ENCODE results near the gene PYGM.

PYGM gene

DNA sequence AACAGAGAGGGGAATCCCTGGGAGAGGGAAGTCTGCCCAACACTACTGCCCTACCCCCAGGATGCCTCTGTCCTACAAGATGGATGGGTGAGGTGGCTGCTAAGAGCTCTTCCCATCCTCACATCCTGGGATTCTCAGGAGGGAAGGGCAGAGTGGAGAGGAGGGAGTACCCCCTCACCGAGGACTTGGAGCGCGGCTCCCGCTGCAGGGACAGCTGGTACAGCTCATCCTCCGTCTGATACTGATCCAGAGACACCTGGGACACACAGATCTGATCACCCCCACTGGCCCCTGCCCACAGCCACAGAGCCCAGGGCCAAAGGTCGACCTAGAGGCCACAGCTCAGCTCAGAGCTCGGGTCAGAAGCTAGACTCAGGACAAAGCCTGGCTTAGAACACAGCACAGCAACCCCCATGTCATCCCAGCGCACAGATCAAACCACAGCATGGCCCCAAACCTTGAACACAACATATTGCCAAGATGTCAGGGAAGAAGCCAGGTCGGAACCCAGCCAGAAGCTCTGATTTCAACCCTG, 24.0 kb downstream of the PYGM start:
- DNase-seq (ENCODE audit: low read depth) = no peak

DNA sequence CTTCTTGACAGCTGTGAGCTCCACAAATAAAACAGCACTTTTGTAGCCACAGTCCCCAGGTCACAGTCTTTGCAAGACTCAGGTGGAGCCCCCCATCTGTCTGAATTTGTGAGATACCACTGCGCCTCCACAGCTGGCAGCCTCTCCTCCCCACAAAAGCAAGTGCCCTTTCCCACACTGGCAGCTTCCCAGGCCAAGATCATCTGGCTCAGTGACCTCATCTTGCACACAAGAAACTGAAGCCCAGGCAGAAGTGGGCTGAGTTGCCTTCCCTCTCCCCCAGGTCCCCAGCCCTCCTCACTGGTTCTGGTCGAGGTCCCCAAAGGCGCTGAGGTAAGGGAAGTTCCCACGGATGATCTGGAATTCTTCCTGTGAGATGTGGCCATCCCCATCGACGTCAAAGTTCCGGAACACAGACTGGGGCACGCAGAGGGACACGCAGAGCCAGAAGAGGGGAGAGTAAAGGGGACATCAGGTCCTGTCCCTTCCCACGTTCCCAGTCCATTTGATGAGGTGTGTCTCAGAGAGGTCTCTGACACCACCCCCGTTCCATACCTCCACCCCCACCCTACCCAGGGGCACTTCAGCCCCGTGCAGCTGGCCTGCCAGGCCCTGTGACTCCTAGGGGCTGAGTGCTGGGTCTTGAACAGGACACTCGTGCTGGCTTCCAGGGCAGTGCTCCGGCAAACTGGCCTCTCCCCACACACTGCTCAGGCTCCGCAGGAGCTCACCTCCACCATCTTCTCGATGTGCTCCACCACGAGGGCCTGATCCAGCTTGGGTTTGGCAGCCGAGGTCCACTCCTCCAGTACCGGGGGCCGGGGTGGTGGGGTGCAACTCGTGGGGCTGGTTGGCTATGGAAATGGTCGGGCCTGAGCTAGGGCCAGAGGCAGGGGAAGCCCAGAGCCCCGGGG, 24.7 kb downstream of the PYGM start:
- DNase-seq (ENCODE audit: low read depth) = no peak

DNA sequence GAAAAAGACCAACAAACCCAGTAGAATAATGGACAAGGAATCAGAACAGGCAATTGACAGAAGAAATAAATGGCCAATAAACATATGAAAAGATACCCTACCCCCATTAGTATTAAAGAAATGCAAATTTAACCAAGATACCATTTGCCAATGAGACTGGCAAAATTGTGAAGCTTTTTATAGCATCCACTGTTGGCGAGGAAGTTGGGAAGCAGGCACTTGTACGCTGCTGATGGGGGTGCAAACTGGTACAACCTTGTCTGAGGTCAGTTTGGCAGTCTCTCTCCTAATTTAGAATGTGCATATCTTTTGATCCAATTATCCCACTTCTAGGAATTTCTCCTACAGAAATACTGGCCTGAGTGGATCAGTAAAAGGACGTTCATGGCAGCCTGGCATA, 28.2 kb downstream of the PYGM start:
- no peak for DNase-seq (ENCODE audit: low read depth)

DNA sequence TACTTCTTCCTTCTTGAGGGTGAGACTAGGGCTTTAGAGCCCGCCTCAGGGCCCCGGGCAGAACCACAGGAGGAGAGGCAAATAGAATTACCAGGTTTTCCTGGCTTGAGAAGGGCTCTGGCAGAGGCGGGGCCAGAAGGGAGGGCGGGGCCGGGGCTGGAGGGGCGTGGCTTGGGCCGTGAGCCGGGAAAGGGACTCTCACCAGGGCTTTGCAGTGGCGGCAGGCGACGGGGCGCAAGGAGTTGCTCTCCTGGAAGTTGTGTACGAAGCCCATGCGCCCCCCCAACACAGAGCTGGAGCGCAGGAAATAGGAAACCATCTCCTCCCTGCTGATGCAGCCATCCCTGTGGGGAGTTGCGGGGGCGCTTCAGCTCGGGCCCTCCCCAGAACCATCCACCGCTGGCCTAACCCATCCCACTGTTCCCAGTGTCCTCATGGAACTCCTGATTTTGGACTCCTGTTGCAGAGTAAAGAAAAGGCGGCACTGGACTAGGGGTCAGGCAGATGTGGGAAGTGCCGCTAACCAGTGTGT, 29.9 kb downstream of the PYGM start:
- no peak for DNase-seq (ENCODE audit: low read depth)

DNA sequence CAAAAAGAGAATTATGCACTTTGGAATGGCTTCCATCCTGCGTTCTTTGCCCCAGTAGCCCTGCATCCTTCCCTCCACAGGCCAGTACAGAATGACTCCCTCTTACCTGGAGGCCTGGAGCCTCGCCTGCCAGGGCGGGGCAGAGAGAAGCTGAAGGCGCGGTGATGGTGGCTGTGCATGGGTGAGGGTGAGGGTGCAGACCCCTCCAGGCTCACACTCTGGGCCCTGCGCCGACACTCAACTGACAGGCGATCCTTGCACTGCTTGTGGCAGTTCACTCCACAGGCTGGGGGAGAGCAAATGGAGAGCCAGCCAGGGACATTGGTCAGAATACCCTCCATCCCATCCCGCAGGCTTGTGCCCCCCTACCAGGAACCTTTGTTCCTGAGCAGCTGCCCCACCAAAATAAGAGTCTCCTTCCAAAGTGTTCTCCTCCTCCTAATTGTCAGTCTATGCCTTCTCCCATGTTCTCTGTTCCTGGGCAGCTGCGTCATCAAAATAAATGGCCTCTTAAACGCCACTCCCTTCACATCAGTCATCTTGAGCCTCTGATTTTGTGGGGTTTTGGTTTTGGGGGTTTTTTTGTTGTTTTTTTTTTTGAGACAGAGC, 30.9 kb downstream of the PYGM start:
- DNase-seq (ENCODE audit: low read depth) = no peak

DNA sequence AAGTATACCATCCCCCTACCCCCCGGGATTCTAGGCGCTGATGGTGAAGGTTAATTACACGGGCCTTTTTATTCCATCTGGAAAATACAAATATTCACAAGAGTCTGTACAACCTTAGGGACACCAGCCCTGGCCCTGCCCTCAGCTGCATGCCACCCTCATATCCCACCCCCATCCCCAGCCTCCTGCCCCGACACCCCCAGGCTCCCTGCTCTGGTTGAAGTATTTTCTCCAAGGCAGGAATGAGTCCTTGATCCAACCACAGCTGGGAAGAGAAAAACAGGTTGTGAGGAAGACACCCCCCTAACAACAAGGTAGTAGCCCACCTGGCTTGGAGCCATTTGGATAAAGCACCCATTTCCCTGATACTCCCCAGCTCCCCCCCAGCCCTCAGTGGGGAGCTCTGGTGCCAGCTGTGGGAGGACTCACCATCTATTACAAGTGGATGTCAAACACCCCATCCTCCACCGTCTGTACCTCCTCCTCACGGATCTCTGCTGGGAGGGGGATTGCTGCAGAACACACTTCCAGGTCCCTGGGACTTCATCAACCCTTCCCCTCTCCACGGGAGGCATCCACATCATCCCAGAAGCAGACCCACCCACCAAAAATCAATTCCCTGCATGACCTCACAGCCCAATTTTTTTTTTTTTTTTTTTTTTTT, 32.8 kb downstream of the PYGM start:
- DNase-seq (ENCODE audit: low read depth) = no peak

DNA sequence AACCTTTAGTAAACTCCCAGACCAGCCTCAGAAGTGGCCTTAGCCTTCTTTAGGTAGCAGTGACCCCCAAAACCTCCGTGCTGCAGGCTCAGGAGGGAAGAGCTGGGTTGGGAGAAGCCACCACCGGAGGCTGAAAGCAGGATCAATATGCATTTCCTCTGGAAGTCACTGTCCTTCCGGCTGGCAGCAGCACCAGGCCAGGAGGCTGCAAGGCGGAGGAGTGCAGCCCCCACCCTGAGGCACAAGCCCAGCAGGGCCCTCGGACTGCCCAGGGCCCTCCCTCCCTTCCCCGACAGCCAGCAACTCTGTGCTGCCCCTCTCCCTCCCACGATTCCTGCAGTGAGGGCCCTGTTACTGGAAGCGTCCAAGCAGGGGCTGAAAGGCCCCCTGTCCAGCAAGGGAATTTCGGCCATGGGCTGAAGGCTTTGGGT, 33.5 kb downstream of the PYGM start:
- no peak for DNase-seq (ENCODE audit: low read depth)

DNA sequence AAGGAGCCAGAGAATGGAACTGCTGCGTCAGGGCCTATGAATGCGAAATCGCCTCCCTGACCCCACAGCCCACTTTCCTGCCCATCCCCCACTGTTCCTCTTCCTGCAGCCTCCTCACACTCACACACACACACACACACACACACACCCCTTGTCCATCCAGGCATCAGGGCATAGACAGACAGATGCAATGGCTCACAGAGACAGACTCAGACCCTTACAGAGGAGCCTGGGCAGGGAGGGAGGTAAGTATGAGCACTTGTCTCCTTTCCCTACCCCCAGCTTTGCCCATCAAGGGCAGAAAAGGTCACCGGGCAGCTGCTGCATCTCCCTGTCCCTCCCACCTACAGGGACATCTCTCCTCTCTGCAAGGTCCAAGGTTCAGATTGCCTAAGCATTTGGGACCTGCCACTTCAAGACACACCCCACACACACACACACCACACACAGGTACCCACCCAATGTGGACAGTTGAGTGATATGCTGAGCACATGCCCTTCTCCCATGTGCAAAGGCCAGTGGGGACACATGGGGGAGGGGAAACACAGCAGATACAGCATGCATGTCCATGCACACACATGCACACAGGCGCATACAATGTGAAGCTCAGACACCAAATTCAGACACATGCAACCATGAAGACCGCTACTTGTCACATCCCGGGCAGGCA, 34.8 kb downstream of the PYGM start:
- DNase-seq (ENCODE audit: low read depth) = no peak

DNA sequence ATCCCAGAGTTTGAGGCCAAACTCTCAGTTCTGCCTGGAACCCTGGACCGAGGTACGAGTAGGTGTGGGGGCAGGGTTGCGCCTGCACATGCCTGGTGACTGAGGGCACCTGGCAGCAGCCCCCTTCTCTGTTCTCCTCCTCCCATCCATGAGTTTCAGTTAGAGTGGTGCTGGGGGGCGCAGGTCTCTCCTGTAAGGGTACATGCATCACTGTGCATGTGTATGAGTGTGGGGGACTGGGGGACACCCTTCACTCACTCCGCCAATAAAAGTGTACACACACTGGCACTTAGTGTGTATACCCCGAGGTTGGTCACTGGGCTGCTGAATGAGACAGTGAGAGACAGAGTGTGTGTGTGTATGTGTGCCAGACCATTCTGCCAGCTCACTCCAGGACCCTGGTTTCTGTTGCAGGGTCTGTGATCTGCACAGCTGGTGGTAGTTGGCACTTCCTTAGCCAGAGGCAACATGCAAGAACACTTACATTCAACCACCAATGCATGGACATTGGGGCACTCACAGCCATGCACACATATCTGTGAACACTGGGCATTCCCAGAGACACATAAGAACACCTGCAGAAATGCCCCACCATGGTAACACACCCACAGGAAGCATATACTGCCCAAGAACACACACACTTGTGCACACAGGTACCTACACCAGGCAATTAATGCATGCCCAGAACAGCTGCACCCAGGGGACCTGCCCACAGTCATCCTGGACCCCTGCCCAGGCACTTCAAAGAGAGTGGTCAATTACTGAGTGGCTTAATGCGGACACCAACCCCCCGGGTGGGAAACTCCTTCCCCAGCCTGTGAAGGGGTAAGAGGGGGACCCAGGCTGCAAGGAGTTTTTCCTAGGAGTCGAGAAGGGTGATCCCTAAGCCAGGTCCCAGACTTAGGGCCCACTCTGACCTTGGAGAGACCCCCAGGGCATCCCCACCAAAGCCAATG, 35.6 kb downstream of the PYGM start:
- DNase-seq (ENCODE audit: low read depth) = no peak

DNA sequence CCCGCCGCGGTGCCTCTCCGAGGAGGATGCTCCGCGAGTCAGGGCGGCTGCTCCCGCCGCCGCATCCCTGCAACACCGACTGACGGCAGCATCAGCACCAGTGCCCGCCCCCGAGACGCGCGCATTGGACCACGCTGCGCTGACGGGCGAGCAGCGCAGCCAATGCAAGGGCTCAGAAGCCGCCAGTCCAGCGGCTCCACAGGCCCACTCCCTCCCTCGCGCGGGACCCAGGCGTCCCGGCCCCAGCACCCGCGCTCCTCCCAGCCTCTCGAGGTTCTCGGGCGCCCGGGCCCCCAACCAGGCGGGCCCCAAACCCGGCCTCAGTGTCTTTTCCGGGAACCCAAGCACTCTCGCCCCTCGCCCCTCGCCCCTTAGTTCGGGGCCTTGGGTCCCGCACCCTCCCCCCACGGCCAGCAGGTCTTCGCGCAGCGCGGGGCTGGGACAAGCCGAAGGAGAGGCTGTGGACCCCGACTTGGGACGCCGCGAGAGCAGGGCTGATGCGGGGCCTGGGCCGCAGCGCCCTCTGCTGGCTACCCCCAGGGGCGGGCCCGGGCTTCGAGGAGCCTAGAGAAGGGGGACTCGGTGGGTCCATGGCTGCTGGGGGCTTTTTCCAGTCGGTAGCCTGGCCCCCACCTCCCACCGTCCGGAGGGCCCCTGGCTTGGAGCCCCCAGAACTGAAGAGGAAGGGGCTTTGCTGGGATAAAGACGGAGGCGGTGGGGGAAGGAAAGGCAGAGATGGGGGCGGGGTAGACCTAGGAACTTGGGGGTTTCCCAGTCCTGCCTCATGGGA, 36.5 kb downstream of the PYGM start, which contains the start of gene NRXN2:
NRXN2 (minus strand) TSS at position 81 of the 790 bp plus-strand sequence. CDS start 9,498 bp downstream, outside the sequence.
- DNase-seq (ENCODE audit: low read depth) = peak; percentile 82

DNA sequence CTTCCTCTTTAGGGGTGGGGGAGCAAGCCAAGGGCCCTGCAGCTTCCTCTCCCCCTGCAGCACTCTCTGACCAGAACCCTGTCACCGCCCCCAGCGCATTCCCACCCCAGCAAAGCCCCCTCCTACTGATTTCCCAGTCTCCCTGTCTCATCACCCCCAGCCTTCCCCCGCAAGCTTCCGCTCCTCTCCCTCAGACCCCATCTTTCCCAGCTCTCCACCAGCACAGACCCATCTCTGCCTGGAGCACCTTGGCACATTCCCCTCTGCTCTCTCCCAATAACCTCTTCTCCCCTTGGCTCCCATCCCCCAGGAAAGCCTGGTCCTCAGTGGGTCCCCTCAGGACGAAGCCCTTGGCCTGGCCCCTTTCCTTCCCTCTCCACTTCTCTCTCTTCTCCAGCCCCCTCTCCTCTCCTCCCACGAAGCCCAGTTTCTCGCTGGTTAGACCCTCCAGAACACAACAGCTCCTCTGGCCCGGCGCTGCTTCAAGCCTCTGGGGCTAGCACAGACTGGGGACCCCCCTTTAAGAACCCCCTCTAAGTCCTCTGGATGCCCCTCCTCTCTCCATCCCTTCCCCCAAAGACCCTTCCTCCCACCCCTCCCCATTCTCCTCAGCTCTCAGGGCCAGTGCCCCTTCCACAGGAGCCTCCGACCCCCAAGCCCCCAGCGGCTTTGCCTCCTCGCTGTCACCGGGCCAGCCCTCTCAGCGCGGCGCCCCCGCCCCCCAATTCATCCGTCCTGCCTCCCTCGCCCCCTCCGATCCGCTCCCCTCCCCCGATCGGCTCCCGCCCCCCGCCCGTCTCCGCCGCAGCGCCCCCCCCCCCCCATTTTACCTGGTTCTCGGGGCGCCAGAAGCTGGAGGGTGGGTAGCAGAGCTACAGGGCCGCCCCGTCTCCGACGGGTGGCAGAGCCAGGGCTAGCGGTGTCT, 37.4 kb downstream of the PYGM start:
- DNase-seq (ENCODE audit: low read depth) = no peak

DNA sequence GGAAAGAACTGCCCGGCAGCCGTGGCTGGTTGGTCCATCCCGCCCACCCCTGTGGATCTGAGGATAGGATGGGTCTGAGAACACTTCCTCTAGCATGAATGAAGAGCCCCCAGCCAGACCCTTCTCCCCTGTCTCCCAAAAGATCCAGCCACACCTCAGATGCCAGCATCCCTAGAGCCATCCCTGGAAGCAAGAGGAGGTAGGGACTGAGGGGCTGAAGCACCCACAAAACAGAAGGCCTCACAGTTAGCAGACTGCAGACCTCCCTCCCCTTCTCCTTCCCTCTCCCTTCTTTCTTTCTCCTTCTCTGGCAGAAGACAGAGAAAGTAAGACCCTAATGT, 38.4 kb downstream of the PYGM start:
- no peak for DNase-seq (ENCODE audit: low read depth)

DNA sequence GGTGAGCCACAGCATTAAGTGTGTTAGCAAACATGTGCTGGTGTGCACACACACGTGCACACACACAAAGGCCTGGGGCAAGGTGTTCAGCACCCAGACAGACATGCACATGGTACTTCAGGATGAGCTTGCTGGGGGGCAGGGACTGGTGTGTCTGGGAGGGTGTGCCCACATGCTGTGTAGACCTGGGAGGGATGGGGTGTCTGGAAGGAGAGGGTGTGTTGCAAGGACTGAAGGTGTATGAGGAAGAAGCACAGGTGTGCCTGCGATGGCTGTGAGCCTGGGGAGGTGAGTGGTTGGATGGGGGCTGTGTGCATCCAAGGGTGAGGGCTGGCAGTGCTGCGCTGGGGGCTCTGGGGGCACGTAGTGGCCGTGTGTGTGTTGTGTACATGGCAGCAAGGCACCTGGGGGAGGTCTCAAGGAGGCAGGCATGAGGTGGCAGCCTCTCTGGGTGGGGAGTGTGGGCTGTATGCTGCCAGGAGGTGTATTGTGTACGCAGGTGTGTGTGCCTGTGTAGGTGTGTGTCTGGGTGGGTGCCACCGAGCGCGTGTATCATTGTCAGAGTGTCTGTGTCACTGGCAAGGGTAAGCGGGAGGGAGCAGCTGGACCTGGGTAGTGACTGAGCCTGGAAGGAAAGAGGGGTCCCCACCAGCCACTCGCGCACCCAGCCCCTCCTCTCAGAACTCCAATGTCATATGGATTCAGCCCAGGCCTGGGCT, 39.0 kb downstream of the PYGM start:
- DNase-seq (ENCODE audit: low read depth) = no peak

DNA sequence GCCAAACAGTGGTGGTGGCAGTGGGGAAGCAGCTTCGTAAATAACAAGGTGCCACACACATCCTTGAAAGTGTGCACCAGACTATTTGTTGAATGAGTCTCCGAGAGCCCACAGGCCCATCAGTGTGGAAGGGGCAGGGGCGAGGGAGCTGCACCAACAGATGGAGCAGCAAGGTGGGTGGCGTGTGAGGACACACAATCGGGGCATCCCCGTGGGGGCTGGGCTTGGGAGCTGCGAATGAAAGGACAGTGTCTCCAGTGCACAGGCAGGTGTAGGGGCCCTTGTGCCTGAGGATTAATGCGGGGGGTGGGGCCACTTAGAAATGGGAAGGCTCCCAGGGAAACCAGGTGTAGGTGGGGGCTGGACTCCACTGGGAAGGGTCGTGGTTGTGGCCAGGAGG, 39.6 kb downstream of the PYGM start:
- no peak for DNase-seq (ENCODE audit: low read depth)

DNA sequence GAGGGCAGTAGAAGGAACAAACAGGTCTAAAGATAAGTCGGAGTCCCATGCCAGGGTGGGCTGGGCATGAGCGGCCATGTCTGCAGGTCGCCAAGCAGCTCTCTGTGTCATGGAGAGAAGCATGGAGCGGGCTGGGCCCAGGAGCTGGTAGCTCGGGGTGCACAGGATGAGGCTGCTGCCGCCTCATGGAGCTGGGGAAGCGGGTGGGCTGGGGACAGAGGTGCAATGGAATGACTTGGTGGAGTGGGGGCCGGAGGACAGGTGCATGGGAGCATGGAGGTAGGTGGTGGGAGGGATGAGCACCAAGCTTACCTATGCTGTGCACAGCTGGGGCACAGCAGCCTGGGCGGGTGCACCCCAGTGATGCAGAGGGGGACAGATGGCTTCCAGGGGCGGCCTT, 40.4 kb downstream of the PYGM start:
- DNase-seq (ENCODE audit: low read depth) = no peak

DNA sequence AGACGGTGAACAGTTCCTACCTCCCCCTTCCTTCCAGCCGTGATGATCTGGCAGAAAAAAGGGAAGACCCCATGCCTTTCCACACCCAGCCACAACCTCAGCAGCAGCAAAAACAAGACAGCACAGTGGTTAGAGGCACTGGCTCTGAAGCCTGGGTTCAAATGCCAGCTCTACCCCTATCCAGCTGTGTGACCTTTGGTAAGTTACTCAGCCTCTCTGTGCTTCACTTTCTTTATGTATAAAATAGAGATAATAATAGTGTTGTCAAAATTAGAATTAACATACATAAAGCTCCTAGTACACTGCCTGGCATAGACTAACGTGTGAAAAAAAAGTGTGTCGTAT, 41.0 kb downstream of the PYGM start:
- no peak for DNase-seq (ENCODE audit: low read depth)

DNA sequence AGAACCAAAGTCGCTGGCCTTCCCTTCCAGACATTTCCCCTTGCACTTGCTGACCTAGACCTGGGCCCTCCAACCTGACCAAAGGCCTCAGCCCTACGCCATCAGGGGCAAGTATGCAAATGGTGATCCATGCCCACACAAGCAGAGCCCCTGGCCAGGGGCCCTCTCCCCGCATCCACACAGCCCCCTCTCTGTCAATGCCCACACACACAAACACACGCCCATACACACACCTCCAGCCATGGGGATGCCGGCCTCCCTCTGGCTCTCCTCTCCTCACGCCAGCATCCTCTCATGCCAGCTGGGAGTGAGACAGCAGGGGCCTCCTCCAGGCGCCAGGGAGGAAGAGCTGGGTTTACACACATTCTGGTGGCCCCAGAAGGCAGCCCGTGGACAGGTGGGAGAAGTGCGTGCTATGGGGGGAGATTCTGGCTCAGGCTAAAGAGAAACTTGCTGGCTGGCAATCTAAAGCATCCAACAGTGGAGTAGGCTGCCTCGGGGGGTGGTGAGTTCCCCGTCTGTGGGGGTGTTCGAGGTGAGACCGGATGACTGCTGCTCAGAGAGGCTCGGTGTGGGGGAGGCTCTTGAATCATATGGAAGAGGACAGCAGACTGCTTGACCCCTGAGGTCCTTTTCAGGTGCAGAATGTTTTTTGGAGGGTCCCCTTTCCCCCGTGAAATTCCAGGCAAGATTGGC, 41.5 kb downstream of the PYGM start:
- no peak for DNase-seq (ENCODE audit: low read depth)

DNA sequence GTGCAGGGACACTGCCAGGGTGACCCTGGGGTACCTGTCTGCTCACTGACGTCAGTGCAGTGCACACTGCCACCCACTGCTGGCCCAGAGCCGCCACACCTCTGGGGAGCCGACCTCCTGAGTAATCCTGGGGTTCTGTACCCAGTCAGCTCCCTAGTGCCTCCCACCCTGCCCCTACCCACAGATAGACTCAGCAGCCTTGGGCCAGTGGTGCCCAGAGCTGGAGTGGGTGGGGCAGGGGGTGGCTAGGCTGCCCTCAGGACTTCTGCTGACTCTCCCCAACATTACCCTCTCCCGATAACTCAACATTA, 42.6 kb downstream of the PYGM start:
- DNase-seq (ENCODE audit: low read depth) = no peak
